IPS DF 19.7 (cell line): ENCODE measurements around the gene ZCCHC24.
"Not testable (repeated sequence)": the region's sequence is repeated elsewhere in the genome, so short reads cannot be mapped to it uniquely, and the experiment has no call there.

Experiments used
- DNase-seq: peaks from one replicate; pipeline ENCODE4 v3.0.0-alpha.2; 2013; ENCODE audit warnings: low read depth, low spot score

ZCCHC24 gene

GRCh38 chr10:79346388-79347225 is 98.8 kb downstream of the ZCCHC24 start:
- DNase-seq, result peak; percentile 50

GRCh38 chr10:79346012-79346340 is 99.4 kb downstream of the ZCCHC24 start:
- no peak for DNase-seq

GRCh38 chr10:79345241-79346011 is 100.0 kb downstream of the ZCCHC24 start:
- no peak for DNase-seq

- DNase-seq, result no peak
These were observed 100.8 kb downstream of the ZCCHC24 start for GRCh38 chr10:79344502-79345195.

GRCh38 chr10:79342811-79343561 is 102.4 kb downstream of the ZCCHC24 start:
- DNase-seq, result no peak

GRCh38 chr10:79342295-79342761 is 103.1 kb downstream of the ZCCHC24 start:
- DNase-seq, result no peak

GRCh38 chr10:79340646-79341244 is 104.7 kb downstream of the ZCCHC24 start:
- no peak for DNase-seq

- DNase-seq, result no peak
These were observed 106.2 kb downstream of the ZCCHC24 start for GRCh38 chr10:79339266-79339665.

- not testable (repeated sequence) for DNase-seq
These were observed 107.5 kb downstream of the ZCCHC24 start for GRCh38 chr10:79337783-79338469.

GRCh38 chr10:79336739-79337138 is 108.7 kb downstream of the ZCCHC24 start:
- DNase-seq, result no peak

GRCh38 chr10:79336276-79336675 is 109.1 kb downstream of the ZCCHC24 start:
- DNase-seq, result no peak

- no peak for DNase-seq
These were observed 109.8 kb downstream of the ZCCHC24 start for GRCh38 chr10:79335470-79336235.

GRCh38 chr10:79335094-79335469 is 110.3 kb downstream of the ZCCHC24 start:
- no peak for DNase-seq

- no peak for DNase-seq
These were observed 110.9 kb downstream of the ZCCHC24 start for GRCh38 chr10:79334573-79334972.

GRCh38 chr10:79333513-79333912 is 111.9 kb downstream of the ZCCHC24 start:
- no peak for DNase-seq

- not testable (repeated sequence) for DNase-seq
These were observed 112.7 kb downstream of the ZCCHC24 start for GRCh38 chr10:79332610-79333315.
